Endothelial cell of umbilical vein (primary cell): ENCODE data around the gene GLRX5.

Source experiments
- CTCF ChIP-seq, 2 donors: IDR thresholded peaks; 1 replicate in 1 of 2; 2 replicates in 1 of 2; pipeline ENCODE4 v1.5.1; 2011; ENCODE audit warnings: low read length in 2 of 2, mild to moderate bottlenecking in 2 of 2, moderate library complexity in 2 of 2, control low read depth in 1 of 2, inconsistent platforms in 1 of 2, low read depth in 1 of 2; ENCODE audit not compliant: insufficient read depth in 1 of 2; ENCODE audit errors: extremely low read depth in 1 of 2
- EZH2 ChIP-seq: IDR thresholded peaks from 2 replicates; pipeline ENCODE4 v1.6.1; 2012; ENCODE audit warnings: borderline replicate concordance, low read depth, mild to moderate bottlenecking, moderate library complexity, low read length, inconsistent platforms; ENCODE audit not compliant: severe bottlenecking
- FOS ChIP-seq: IDR thresholded peaks from 2 replicates; pipeline ENCODE4 v1.6.1; 2011; ENCODE audit warnings: mild to moderate bottlenecking, low read length, moderate library complexity, borderline replicate concordance; ENCODE audit not compliant: insufficient read depth
- GATA2 ChIP-seq: IDR thresholded peaks from 2 replicates; pipeline ENCODE4 v1.7.0; 2011; ENCODE audit warnings: low read depth, mild to moderate bottlenecking, moderate library complexity, mixed read lengths, low read length; ENCODE audit not compliant: insufficient read length, insufficient read depth
- JUN ChIP-seq: IDR thresholded peaks from 2 replicates; pipeline ENCODE4 v1.6.1; 2011; ENCODE audit warnings: borderline replicate concordance, low read depth; ENCODE audit not compliant: insufficient read length, insufficient read depth
- MAX ChIP-seq: IDR thresholded peaks from 2 replicates; pipeline ENCODE4 v1.6.1; 2011; ENCODE audit not compliant: insufficient read depth, insufficient read length
- MYC ChIP-seq: IDR thresholded peaks from one replicate; pipeline ENCODE4 v1.6.1; 2011; ENCODE audit warnings: mild to moderate bottlenecking, low read depth, low read length
- POLR2A ChIP-seq: IDR thresholded peaks from 2 replicates; pipeline ENCODE4 v1.6.1; 2012; ENCODE audit warnings: low read depth, mild to moderate bottlenecking, control low read depth, low read length
- POLR2AphosphoS5 ChIP-seq: IDR thresholded peaks from 2 replicates; pipeline ENCODE4 v1.6.1; 2012; ENCODE audit warnings: low read depth, mild to moderate bottlenecking, control low read depth, low read length, moderate library complexity; ENCODE audit not compliant: insufficient read depth

- TF ChIP-seq CTCF (IDR thresholded peaks at IDR 0.05; ENCODE audit: extremely low read depth in 1 of 2, insufficient read depth in 1 of 2, low read depth in 1 of 2, low read length in 2 of 2), result no peak
- no peak for TF ChIP-seq POLR2A
- no peak for TF ChIP-seq EZH2
- TF ChIP-seq POLR2AphosphoS5, result no peak
- no peak for TF ChIP-seq FOS
- TF ChIP-seq MAX, result no peak
- TF ChIP-seq JUN, result no peak
- no peak for TF ChIP-seq GATA2
- no peak for TF ChIP-seq MYC
Measured at GRCh38 chr14:95510804-95511203, 24.0 kb upstream of the GLRX5 start.
